Colonic mucosa (tissue), 4 donors: Measurements from ENCODE around the gene VWA5B2. TPM values are rescaled to one million over a fixed set of nuclear protein-coding genes. Genes with fewer than 3 reads are reported as not detected.
A peak's percentile ranks its signal among the peaks of the same experiment; 100 is the strongest.
"Not testable (repeated sequence)": the region's sequence is repeated elsewhere in the genome, so short reads cannot be mapped to it uniquely, and the experiment has no call there.

Experiments used
- DNase-seq: peaks from one replicate; pipeline ENCODE4 v3.0.0-alpha.2; 2020
- H3K27ac ChIP-seq: fragments of 200-600 bp; one replicate; pipeline ENCODE4 v1.8.0; 2021
- H3K27me3 ChIP-seq: fragments of 200-600 bp; one replicate; pipeline ENCODE4 v1.8.0; 2021
- H3K36me3 ChIP-seq: fragments of 200-600 bp; one replicate; pipeline ENCODE4 v1.8.0; 2021
- H3K4me1 ChIP-seq: fragments of 200-600 bp; one replicate; pipeline ENCODE4 v1.8.0; 2021; ENCODE audit warnings: mild to moderate bottlenecking
- H3K4me3 ChIP-seq: fragments of 200-600 bp; one replicate; pipeline ENCODE4 v1.8.0; 2021
- H3K9ac ChIP-seq, 2 donors: one replicate each; pipeline ENCODE4 v1.7.0; 2013; ENCODE audit warnings: control low read depth in 2 of 2, low read depth in 2 of 2, low read length in 2 of 2
- H3K9me3 ChIP-seq: fragments of 200-600 bp; one replicate; pipeline ENCODE4 v1.8.0; 2021
- intact Hi-C: fragments of 100-400 bp; cut with DNase I; formaldehyde crosslinking; loops from one replicate; pipeline ENCODE4 v1.14.1; 2022
- total RNA-seq, 2 donors: library from RNA; stranded (reverse); fragmentation: NEBNext Ultra II Directional in 1 of 2; extraction: Animal tissue kit (Norgen Biotek cat#: 25700) in 1 of 2; gene quantifications; one replicate each; pipeline ENCODE4 v1.2.1, GENCODE V29; 2021
- TF ChIP-seq, protein P1 (sequence below): fragments of 200-600 bp; IDR thresholded peaks from one replicate; pipeline ENCODE4 v1.8.0; 2022; ENCODE audit warnings: antibody characterized with exemption, mild to moderate bottlenecking
- donor health status: healthy.
- donor health status: DM: no; HTN: no; CAD: no.
- donor health status: DM: no; HTN: no; CAD: no.

VWA5B2 gene
- total RNA-seq, 2 donors from 2014 or later: 2.1 to 2.3 TPM

DNA sequence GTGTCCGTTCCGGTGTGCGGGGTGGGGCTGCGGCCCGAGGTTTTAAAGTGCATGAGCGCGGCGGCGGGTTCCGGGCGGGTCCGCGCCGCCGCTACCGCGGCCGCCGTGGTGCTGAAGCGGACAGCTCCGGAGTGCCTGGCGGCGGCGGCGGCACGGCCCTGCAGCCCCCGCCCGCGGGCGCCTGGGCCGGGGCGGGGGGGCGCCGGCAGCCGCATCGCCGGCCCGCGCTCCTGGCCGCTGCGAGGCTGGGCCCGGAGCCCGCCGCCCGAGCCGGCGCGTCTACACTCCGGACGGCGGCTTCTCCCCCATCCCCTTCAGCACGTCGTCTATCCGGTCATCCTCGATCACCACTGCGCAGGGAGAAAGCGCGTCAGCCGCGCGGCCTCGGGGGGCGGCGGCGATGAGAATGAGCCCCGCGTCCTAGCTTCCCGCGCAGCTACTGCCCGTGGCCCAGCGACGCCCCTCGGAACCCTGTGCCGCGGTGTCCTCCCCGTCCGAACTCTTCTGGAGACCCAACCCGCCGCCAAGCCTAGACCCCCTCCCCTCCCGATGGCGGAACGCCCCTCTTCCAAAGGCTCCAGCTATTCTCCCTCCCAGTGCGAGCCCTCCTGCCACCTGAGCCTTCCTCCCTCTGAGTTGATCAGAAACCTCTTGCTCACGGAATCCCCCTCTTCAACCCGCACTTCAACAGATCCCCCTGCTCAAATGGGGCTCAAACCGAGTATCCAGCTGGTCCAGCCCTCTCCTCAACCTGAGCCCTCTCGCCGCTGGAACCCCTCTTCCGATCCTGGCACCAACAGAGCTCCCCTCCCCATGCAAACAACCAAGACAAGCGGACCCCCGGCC, 30.7 kb downstream of the VWA5B2 start:
- peaks cover 42% of the 10 kb centered on the region for H3K27me3 ChIP-seq

DNA sequence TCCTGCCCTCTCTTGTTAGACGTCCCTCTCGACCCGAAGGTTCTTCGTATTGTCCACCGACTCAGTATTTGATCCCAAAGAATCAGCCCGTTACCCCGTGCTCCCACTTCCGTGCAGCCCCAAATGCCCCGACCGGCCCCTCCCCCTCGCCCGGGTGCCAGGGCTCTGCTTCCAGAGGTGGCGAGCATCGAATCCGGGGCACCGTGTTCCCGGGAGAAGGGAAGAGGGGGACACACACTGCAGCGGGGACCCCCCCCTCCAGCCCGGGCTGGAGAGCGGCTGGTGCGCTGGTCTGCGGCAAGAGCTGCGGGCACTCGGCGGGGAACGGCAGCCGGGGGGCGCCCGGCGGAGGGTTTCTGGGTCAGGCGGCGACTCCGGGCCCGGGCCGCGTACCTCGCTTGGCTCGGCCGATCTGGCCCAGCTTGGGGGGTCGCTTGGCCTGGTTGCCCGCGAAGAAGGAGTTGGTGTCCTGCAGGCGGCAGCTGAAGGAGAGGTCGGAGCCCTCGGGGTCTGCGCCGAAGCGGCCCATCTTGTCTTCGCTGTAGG, 31.4 kb downstream of the VWA5B2 start:
- peaks cover 42% of the 10 kb centered on the region for H3K27me3 ChIP-seq
- H3K36me3 ChIP-seq: no peaks in the 10 kb centered on the region
- H3K4me1 ChIP-seq: peaks cover 3% of the 10 kb centered on the region
- no peak for DNase-seq
- no peak overlapping the region for H3K27ac ChIP-seq
- intact Hi-C loops: no loop called here
- no peaks in the 10 kb centered on the region for H3K9me3 ChIP-seq
- H3K4me3 ChIP-seq: peak overlapping the region; percentile 32
- no peak overlapping the region for H3K9ac ChIP-seq
- TF ChIP-seq, protein P1, sequence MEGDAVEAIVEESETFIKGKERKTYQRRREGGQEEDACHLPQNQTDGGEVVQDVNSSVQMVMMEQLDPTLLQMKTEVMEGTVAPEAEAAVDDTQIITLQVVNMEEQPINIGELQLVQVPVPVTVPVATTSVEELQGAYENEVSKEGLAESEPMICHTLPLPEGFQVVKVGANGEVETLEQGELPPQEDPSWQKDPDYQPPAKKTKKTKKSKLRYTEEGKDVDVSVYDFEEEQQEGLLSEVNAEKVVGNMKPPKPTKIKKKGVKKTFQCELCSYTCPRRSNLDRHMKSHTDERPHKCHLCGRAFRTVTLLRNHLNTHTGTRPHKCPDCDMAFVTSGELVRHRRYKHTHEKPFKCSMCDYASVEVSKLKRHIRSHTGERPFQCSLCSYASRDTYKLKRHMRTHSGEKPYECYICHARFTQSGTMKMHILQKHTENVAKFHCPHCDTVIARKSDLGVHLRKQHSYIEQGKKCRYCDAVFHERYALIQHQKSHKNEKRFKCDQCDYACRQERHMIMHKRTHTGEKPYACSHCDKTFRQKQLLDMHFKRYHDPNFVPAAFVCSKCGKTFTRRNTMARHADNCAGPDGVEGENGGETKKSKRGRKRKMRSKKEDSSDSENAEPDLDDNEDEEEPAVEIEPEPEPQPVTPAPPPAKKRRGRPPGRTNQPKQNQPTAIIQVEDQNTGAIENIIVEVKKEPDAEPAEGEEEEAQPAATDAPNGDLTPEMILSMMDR: no peak

More for the DNA sequence above, 30.7 kb downstream of the VWA5B2 start:
- TF ChIP-seq, protein P1: no peak
- H3K9ac ChIP-seq: no peak overlapping the region
- no peak for DNase-seq
- H3K4me3 ChIP-seq: no peak overlapping the region
- H3K36me3 ChIP-seq: no peaks in the 10 kb centered on the region
- H3K4me1 ChIP-seq: peaks cover 3% of the 10 kb centered on the region
- no peak overlapping the region for H3K27ac ChIP-seq
- intact Hi-C loops: no loop called here
- no peaks in the 10 kb centered on the region for H3K9me3 ChIP-seq

GRCh38 chr3:184261270-184261853, 32.0 kb downstream of the VWA5B2 start, which contains the start of gene CAMK2N2:
CAMK2N2 (minus strand) TSS chr3:184261553; CDS start chr3:184261285, 268 bp downstream.
- peak; percentile 50 for DNase-seq
- TF ChIP-seq, protein P1: no peak
- peaks cover 3% of the 10 kb centered on the region for H3K4me1 ChIP-seq
- H3K4me3 ChIP-seq: peak within 1 kb of the TSS; percentile 32
- no peak within 1 kb of the TSS for H3K9ac ChIP-seq
- no peaks in the 10 kb centered on the region for H3K36me3 ChIP-seq
- peaks cover 42% of the 10 kb centered on the region for H3K27me3 ChIP-seq
- no peaks in the 10 kb centered on the region for H3K9me3 ChIP-seq
- H3K27ac ChIP-seq: no peak within 1 kb of the TSS
- intact Hi-C loops: no loop called here

- Histone ChIP-seq H3K36me3 (no peaks in the 10 kb centered on the region), H3K9me3 (no peaks in the 10 kb centered on the region), H3K27me3 (peaks cover 42% of the 10 kb centered on the region), H3K4me3 (peak overlapping the region; percentile 32), H3K27ac (no peak overlapping the region), H3K4me1 (peaks cover 3% of the 10 kb centered on the region), H3K9ac (no peak overlapping the region)
- TF ChIP-seq, protein P1: no peak
- no peak for DNase-seq
- intact Hi-C loops: no loop called here
These were observed 32.7 kb downstream of the VWA5B2 start for GRCh38 chr3:184261854-184262763.

DNA sequence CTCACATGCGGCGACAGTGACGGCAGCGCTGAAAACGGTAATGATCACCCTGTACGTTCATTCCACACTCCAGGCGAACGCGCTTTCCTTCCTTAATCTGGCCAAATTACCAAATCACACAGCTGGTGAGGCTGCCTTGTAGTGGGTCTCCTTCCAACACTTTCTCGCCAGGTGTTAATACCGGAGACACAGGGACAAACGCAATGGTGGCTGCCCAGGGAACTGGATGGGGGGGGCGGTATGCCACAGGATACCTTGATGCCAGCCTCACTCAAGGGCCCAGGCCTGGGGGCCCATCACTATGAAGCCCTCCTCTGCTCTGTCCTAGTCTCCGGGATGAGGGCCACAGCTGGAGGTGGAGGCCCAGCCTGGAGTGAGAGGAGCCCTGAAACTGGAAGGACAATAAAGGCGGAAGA, 33.4 kb downstream of the VWA5B2 start:
- Histone ChIP-seq H3K27me3 (peaks cover 42% of the 10 kb centered on the region), H3K4me3 (no peak overlapping the region), H3K9me3 (no peaks in the 10 kb centered on the region), H3K9ac (no peak overlapping the region), H3K4me1 (peaks cover 3% of the 10 kb centered on the region), H3K36me3 (no peaks in the 10 kb centered on the region), H3K27ac (no peak overlapping the region)
- intact Hi-C loops: no loop called here
- TF ChIP-seq, protein P1: no peak
- no peak for DNase-seq

DNA sequence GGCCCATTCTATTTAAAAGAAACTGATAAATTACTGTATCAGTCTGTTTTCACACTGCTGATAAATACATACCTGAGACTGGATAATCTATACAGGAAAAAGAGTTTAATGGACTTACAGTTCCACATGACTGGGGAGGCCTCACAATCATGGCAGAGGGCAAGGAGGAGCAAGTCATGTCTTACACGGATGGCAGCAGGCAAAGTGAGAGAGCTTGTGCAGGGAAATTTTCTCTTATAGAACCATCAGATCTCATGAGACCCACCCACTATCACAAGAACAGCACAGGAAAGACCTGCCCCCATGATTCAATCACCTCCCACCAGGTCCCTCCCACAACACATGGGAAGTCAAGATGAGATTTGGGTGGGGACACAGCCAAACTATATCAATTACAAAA, 37.9 kb downstream of the VWA5B2 start:
- H3K27ac ChIP-seq, intact Hi-C loops: not testable (repeated sequence)
- peaks cover 11% of the 10 kb centered on the region for H3K27me3 ChIP-seq

More for the DNA sequence above, 37.9 kb downstream of the VWA5B2 start:
- H3K4me1 ChIP-seq, H3K9me3 ChIP-seq, H3K9ac ChIP-seq, DNase-seq, H3K4me3 ChIP-seq, H3K36me3 ChIP-seq: not testable (repeated sequence)
